K562 (cell line): ENCODE results near the gene RESF1. TPM values are rescaled to one million over a fixed set of nuclear protein-coding genes. Genes with fewer than 3 reads are reported as not detected.

Source experiments
- ATAC-seq: fragments of 200-7000 bp; cut with Tn5 transposase; 3 replicates; pipeline ENCODE4 v1.9.1; 2020; ENCODE audit warnings: moderate library complexity
- BruUV-seq: library from RNA; stranded (reverse); fragments of 400-500 nt; replicated peaks from 2 replicates; lab custom pipeline; 2021; lab: Mats Ljungman, UMichigan
- CTCF ChIA-PET: fragments of 300-600 bp; formaldehyde crosslinking; extraction: SDS; loops from one replicate; lab custom pipeline; 2021; ENCODE audit warnings: low intra/inter-chr PET ratio; lab: Yijun Ruan, JAX
- POLR2A ChIA-PET: fragments of 300-600, 350-650 bp; sonication (Branson Sonifier 250); formaldehyde crosslinking; extraction: SDS; loops from one replicate; lab custom pipeline; 2021; ENCODE audit warnings: antibody characterized with exemption, inconsistent platforms; lab: Yijun Ruan, JAX
- DNase-seq, 4 experiments: peaks; one replicate each; pipeline versions ENCODE4 v3.0.0 to v3.0.0-alpha.2; 2011 to 2018; ENCODE audit warnings: low spot score in 3 of 4, mixed read lengths in 3 of 4; ENCODE audit errors: extremely low read depth in 1 of 4
- FAIRE-seq: peaks from 2 replicates; lab custom pipeline; 2011; peaks lifted over from hg19 to GRCh38; lab: Jason Lieb, UNC
- H2AFZ ChIP-seq: 2 replicates; pipeline ENCODE4 v1.6.0; 2011; ENCODE audit warnings: low read depth, low read length, control low read depth, inconsistent platforms
- H3K27ac ChIP-seq: fragments of 200-600 bp; 3 replicates; pipeline ENCODE4 v1.8.0; 2011; ENCODE audit warnings: low read depth, mild to moderate bottlenecking, control low read depth, inconsistent platforms, low read length, moderate library complexity, mixed read lengths; ENCODE audit errors: extremely low read depth
- H3K27me3 ChIP-seq, 2 experiments: fragments of 300-600 bp in 1 of 2; 2 replicates in 1 of 2; 3 replicates in 1 of 2; pipeline versions ENCODE4 v1.6.0 to v1.8.0; 2011; ENCODE audit warnings: inconsistent platforms in 2 of 2, low read length in 2 of 2, mild to moderate bottlenecking in 1 of 2, mixed read lengths in 1 of 2, moderate library complexity in 1 of 2; ENCODE audit not compliant: control insufficient read depth in 2 of 2, insufficient read depth in 2 of 2
- H3K36me3 ChIP-seq: fragments of 300-600 bp; 3 replicates; pipeline ENCODE4 v1.8.0; 2011; ENCODE audit warnings: mild to moderate bottlenecking, low read length, inconsistent platforms; ENCODE audit not compliant: control insufficient read depth, insufficient read depth
- H3K4me1 ChIP-seq, 2 experiments: fragments of 200-600 bp in 1 of 2; replicated peaks in 1 of 2; 2 replicates in 1 of 2; 3 replicates in 1 of 2; pipeline versions ENCODE4 v1.5.1 to v1.8.0; 2011; ENCODE audit warnings: inconsistent platforms in 2 of 2, low read length in 2 of 2, mild to moderate bottlenecking in 1 of 2, mixed read lengths in 1 of 2, moderate library complexity in 1 of 2; ENCODE audit not compliant: control insufficient read depth in 2 of 2, insufficient read depth in 2 of 2
- H3K4me2 ChIP-seq: 2 replicates; pipeline ENCODE4 v1.6.1; 2011; ENCODE audit warnings: low read length, control low read depth, inconsistent platforms, mixed read lengths; ENCODE audit not compliant: insufficient read depth
- H3K4me3 ChIP-seq: fragments of 200-600 bp; sonication (generic), shearing (Covaris generic); 2 replicates; pipeline ENCODE4 v1.5.1; 2016; ENCODE audit warnings: control low read depth, inconsistent platforms
- H3K79me2 ChIP-seq: fragments of 200-600 bp; 3 replicates; pipeline ENCODE4 v1.8.0; 2011; ENCODE audit warnings: low read length, inconsistent platforms; ENCODE audit not compliant: control insufficient read depth, insufficient read depth
- H3K9ac ChIP-seq, 2 experiments: 2 replicates each; pipeline versions ENCODE4 v1.6.0 to v1.6.1; 2011; ENCODE audit warnings: low read depth in 2 of 2, low read length in 2 of 2, control low read depth in 1 of 2, inconsistent platforms in 1 of 2, mild to moderate bottlenecking in 1 of 2, mixed read lengths in 1 of 2; ENCODE audit not compliant: insufficient read depth in 1 of 2
- H3K9me1 ChIP-seq: one replicate; pipeline ENCODE4 v1.6.0; 2011; ENCODE audit warnings: inconsistent platforms, mild to moderate bottlenecking, low read length, moderate library complexity; ENCODE audit not compliant: control insufficient read depth, insufficient read depth
- H3K9me3 ChIP-seq: replicated peaks from 2 replicates; pipeline ENCODE4 v1.5.1; 2011; ENCODE audit warnings: low read depth, low read length, inconsistent platforms; ENCODE audit not compliant: control insufficient read depth, insufficient read depth
- H4K20me1 ChIP-seq: replicated peaks from 2 replicates; pipeline ENCODE4 v1.6.1; 2011; ENCODE audit warnings: low read length, inconsistent platforms, mixed read lengths; ENCODE audit not compliant: control insufficient read depth, insufficient read depth
- ADNP ChIP-seq: fragments of 200-800 bp; sonication (Bioruptor generic); IDR thresholded peaks from 2 replicates; pipeline ENCODE4 v1.6.1; 2016; ENCODE audit warnings: missing genetic modification characterization, missing compliant biosample characterization
- CC2D1A ChIP-seq: fragments of 450-650 bp; IDR thresholded peaks from 2 replicates; pipeline ENCODE4 v1.6.1; 2017; ENCODE audit warnings: mild to moderate bottlenecking
- CHAMP1 ChIP-seq: fragments of 450-650 bp; IDR thresholded peaks from 2 replicates; pipeline ENCODE4 v1.6.1; 2016; ENCODE audit warnings: mild to moderate bottlenecking
- EWSR1 ChIP-seq: fragments of 450-650 bp; IDR thresholded peaks from 2 replicates; pipeline ENCODE4 v1.6.1; 2018; ENCODE audit warnings: borderline replicate concordance, mild to moderate bottlenecking, low read depth, moderate library complexity; ENCODE audit not compliant: partially characterized antibody
- HNRNPL ChIP-seq: fragments of 200-400 bp; formaldehyde crosslinking; IDR thresholded peaks from 2 replicates; pipeline ENCODE4 v1.6.1; 2017; ENCODE audit warnings: low read depth, mild to moderate bottlenecking, low read length
- NFE2 ChIP-seq: IDR thresholded peaks from 2 replicates; pipeline ENCODE4 v1.6.1; 2014; ENCODE audit warnings: antibody characterized with exemption, low read depth
- NR4A1 ChIP-seq, 2 experiments: fragments of 250-450 bp in 1 of 2; fragments of 450-650 bp in 1 of 2; sonication (Bioruptor Pico) in 1 of 2; IDR thresholded peaks; 2 replicates each; pipeline versions ENCODE4 v1.4.0 to v1.6.1; 2016 to 2020; ENCODE audit warnings: mild to moderate bottlenecking in 2 of 2, missing compliant biosample characterization in 1 of 2, missing genetic modification characterization in 1 of 2, moderate library complexity in 1 of 2
- OTX1 ChIP-seq: fragments of 450-650 bp; formaldehyde crosslinking; IDR thresholded peaks from 2 replicates; pipeline ENCODE4 v1.4.0; 2022; ENCODE audit warnings: mild to moderate bottlenecking
- PYGO2 ChIP-seq: fragments of 450-650 bp; IDR thresholded peaks from 2 replicates; pipeline ENCODE4 v1.6.1; 2016; ENCODE audit warnings: mild to moderate bottlenecking, missing genetic modification characterization, moderate library complexity, missing compliant biosample characterization
- RBM39 ChIP-seq: fragments of 200-400 bp; formaldehyde crosslinking; optimal IDR thresholded peaks from 2 replicates; pipeline ENCODE3; 2018; ENCODE audit warnings: low read depth, low read length
- XRCC3 ChIP-seq: fragments of 450-650 bp; IDR thresholded peaks from 2 replicates; pipeline ENCODE4 v1.6.1; 2017; ENCODE audit warnings: mild to moderate bottlenecking, moderate library complexity
- ZNF184 ChIP-seq: sonication (generic); formaldehyde crosslinking; IDR thresholded peaks from 2 replicates; pipeline ENCODE4 v1.5.0; 2020; ENCODE audit warnings: missing genetic modification reagents
- WGBS: fragments of 100-300 bp; shearing (Covaris generic); methylation state at CpG from one replicate; pipeline ENCODE4 v1.1.6; 2016; ENCODE audit warnings: low coverage, mixed read lengths; ENCODE audit not compliant: insufficient coverage; ENCODE audit errors: missing lambda C conversion rate; 5-methylcytosine and 5-hydroxymethylcytosine counted together
- in situ Hi-C: fragments of 300-500 bp; cut with MboI; formaldehyde crosslinking; loops from 4 replicates; pipeline ENCODE4 v1.15.0; 2018; ENCODE audit warnings: inconsistent platforms, mixed read lengths
- intact Hi-C: fragments of 100-400 bp; cut with micrococcal nuclease; formaldehyde crosslinking; loops from 2 replicates; pipeline ENCODE4 v1.14.2; 2022
- polyA plus RNA-seq, 8 experiments: library from polyadenylated mRNA; depleted of rRNA in 4 of 8; stranded (reverse) in 5 of 8; unstranded in 3 of 8; fragments of >200 nt; fragmentation: Nextera tagmentation in 2 of 8; fragmentation: Illumina TruSeq in 1 of 8; extraction: Ambion mirVana in 2 of 8; extraction: Trizol in 1 of 8; gene quantifications; 2 replicates each; pipeline versions ENCODE4 v1.2.1 to v1.2.3, GENCODE V29; 2011 to 2014; ENCODE audit warnings: inconsistent platforms in 1 of 8, missing spikeins in 1 of 8
- total RNA-seq, 7 experiments: library from RNA; depleted of rRNA in 6 of 7; stranded (reverse); fragments of >200 nt in 6 of 7; fragmentation: Illumina TruSeq in 2 of 7; extraction: Trizol in 2 of 7; gene quantifications; 2 replicates each; pipeline versions ENCODE4 v1.2.1 to v1.2.3, GENCODE V29; 2011 to 2021; ENCODE audit warnings: low replicate concordance in 1 of 7
- TF ChIP-seq, protein P1 (sequence below): fragments of 450-650 bp; IDR thresholded peaks from 2 replicates; pipeline ENCODE4 v1.6.1; 2018; ENCODE audit warnings: mild to moderate bottlenecking, low read depth; ENCODE audit not compliant: partially characterized antibody
- TF ChIP-seq, protein P2 (sequence below), 3 experiments: IDR thresholded peaks in 2 of 3; conservative IDR thresholded peaks in 1 of 3; 2 replicates each; pipeline ENCODE4 v1.5.1; 2011 to 2012; ENCODE audit warnings: low read length in 3 of 3, mild to moderate bottlenecking in 3 of 3, control low read depth in 2 of 3, improper control_type of control experiment in 1 of 3, inconsistent platforms in 1 of 3, low read depth in 1 of 3, mixed read lengths in 1 of 3, moderate library complexity in 1 of 3; ENCODE audit not compliant: insufficient read depth in 2 of 3
- TF ChIP-seq, protein P3 (sequence below): fragments of 450-650 bp; IDR thresholded peaks from 2 replicates; pipeline ENCODE4 v1.6.1; 2016; ENCODE audit warnings: missing biosample characterization, missing genetic modification characterization

RESF1 gene
- total and polyA plus RNA-seq, 9 of the 15 experiments (the other 6 are each of a cell fraction or from before 2014, with no cell fraction given) = 21.5 to 121 (median 53.6) TPM

- Histone ChIP-seq H3K27me3 (no peaks in the 10 kb centered on the region), H3K36me3 (peaks cover 3% of the 10 kb centered on the region; the same call in 1 of the 3 replicates), H3K9me1 (no peaks in the 10 kb centered on the region), H3K4me1 (peaks cover 21 to 24% of the 10 kb centered on the region in 2 experiments; a peak in 4 of 5 replicates), H3K27ac (peak overlapping the region; percentile 41), H3K4me2 (peak overlapping the region; percentile 44), H3K4me3 (no peak overlapping the region), H2AFZ (no peak overlapping the region), H4K20me1 (no peaks in the 10 kb centered on the region), H3K79me2 (no peaks in the 10 kb centered on the region), H3K9ac (no peak overlapping the region), H3K9me3 (peaks cover 9% of the 10 kb centered on the region)
- no TSS peak for BruUV-seq
- intact Hi-C loops (loop anchor here (1.0 to 2.0 kb wide), 2 partner anchors 26 to 41 kb away; no protein-coding TSS in a partner anchor), in situ Hi-C loops (no loop called here)
- ATAC-seq = peak; percentile 90
- CTCF ChIA-PET = no interaction called here
- DNase-seq = peak; percentile 96 to 98 (median 97)
- POLR2A ChIA-PET = interaction anchor here (0.6 to 1.6 kb wide), 8 partner anchors 8 to 230 kb away, joined by 3 to 4 read pairs (median 3); no protein-coding TSS in a partner anchor
- 2% methylated on average over 11 of the region's 11 CpGs for WGBS
- FAIRE-seq = peak; percentile 99
- TF ChIP-seq, protein P1, sequence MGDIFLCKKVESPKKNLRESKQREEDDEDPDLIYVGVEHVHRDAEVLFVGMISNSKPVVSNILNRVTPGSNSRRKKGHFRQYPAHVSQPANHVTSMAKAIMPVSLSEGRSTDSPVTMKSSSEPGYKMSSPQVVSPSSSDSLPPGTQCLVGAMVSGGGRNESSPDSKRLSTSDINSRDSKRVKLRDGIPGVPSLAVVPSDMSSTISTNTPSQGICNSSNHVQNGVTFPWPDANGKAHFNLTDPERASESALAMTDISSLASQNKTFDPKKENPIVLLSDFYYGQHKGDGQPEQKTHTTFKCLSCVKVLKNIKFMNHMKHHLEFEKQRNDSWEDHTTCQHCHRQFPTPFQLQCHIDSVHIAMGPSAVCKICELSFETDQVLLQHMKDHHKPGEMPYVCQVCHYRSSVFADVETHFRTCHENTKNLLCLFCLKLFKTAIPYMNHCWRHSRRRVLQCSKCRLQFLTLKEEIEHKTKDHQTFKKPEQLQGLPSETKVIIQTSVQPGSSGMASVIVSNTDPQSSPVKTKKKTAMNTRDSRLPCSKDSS = no peak
- peak; percentile 92 for TF ChIP-seq OTX1
- TF ChIP-seq ZNF184 (CRISPR knock-in tag) = no peak
- TF ChIP-seq ADNP = no peak
- TF ChIP-seq NFE2 = peak; percentile 77
- TF ChIP-seq RBM39 = no peak
- TF ChIP-seq NR4A1 (CRISPR knock-in tag; IDR thresholded peaks at IDR 0.05) = no peak
- peak; percentile 96 for TF ChIP-seq NR4A1 (tag; IDR thresholded peaks at IDR 0.05)
- no peak for TF ChIP-seq XRCC3
- TF ChIP-seq CHAMP1 = peak; percentile 99
- TF ChIP-seq, protein P2, sequence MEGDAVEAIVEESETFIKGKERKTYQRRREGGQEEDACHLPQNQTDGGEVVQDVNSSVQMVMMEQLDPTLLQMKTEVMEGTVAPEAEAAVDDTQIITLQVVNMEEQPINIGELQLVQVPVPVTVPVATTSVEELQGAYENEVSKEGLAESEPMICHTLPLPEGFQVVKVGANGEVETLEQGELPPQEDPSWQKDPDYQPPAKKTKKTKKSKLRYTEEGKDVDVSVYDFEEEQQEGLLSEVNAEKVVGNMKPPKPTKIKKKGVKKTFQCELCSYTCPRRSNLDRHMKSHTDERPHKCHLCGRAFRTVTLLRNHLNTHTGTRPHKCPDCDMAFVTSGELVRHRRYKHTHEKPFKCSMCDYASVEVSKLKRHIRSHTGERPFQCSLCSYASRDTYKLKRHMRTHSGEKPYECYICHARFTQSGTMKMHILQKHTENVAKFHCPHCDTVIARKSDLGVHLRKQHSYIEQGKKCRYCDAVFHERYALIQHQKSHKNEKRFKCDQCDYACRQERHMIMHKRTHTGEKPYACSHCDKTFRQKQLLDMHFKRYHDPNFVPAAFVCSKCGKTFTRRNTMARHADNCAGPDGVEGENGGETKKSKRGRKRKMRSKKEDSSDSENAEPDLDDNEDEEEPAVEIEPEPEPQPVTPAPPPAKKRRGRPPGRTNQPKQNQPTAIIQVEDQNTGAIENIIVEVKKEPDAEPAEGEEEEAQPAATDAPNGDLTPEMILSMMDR (IDR thresholded peaks at IDR 0.05 in 2 of 3, conservative IDR thresholded peaks at IDR 0.05 in 1 of 3; ENCODE audit: insufficient read depth in 2 of 3, low read depth in 1 of 3, low read length in 3 of 3) = peak in 1 of 3 experiments; percentile 11; a peak in 1 of 6 replicates
- no peak for TF ChIP-seq EWSR1
- TF ChIP-seq, protein P3, sequence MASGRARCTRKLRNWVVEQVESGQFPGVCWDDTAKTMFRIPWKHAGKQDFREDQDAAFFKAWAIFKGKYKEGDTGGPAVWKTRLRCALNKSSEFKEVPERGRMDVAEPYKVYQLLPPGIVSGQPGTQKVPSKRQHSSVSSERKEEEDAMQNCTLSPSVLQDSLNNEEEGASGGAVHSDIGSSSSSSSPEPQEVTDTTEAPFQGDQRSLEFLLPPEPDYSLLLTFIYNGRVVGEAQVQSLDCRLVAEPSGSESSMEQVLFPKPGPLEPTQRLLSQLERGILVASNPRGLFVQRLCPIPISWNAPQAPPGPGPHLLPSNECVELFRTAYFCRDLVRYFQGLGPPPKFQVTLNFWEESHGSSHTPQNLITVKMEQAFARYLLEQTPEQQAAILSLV = no peak
- TF ChIP-seq HNRNPL = no peak
- peak; percentile 99 for TF ChIP-seq CC2D1A
- peak; percentile 93 for TF ChIP-seq PYGO2 (tag)
Measured at GRCh38 chr12:32005496-32006125, 46.4 kb downstream of the RESF1 start.
